SU-DHL-6 (cell line): ENCODE data around the gene MPZL1.

Experiments used
- EZH2phosphoT487 ChIP-seq: fragments of 200-600 bp; sonication (generic), shearing (Covaris generic); conservative IDR thresholded peaks from 2 replicates; pipeline ENCODE4 v1.6.1; 2018; ENCODE audit warnings: mild to moderate bottlenecking, antibody characterized with exemption, low read length, moderate library complexity, mixed read lengths
- TF ChIP-seq, protein P1 (sequence below): fragments of 200-600 bp; sonication (generic); IDR thresholded peaks from one replicate; pipeline ENCODE4 v1.5.1; 2017; ENCODE audit warnings: antibody characterized with exemption, mild to moderate bottlenecking, low read length, moderate library complexity; ENCODE audit not compliant: insufficient read depth, poor library complexity, severe bottlenecking

DNA sequence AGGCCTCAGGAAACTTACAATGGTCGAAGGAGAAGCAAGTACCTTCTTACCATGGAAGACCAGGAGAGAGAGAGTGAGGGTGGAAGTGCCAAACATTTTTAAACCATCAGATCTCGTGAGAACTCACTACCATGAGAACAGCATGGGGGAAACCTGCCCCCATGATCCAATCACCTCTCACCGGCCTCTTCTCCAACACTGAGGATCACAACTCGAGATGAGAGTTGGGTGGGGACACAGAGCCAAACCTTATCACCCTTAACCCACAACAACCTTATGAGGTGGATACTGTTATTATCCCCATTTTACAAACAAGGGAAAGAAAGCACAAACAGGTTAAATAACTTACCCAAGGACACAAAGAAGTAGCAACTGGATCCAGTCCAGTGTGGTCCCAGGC is 80.5 kb downstream of the MPZL1 start:
- TF ChIP-seq, protein P1, sequence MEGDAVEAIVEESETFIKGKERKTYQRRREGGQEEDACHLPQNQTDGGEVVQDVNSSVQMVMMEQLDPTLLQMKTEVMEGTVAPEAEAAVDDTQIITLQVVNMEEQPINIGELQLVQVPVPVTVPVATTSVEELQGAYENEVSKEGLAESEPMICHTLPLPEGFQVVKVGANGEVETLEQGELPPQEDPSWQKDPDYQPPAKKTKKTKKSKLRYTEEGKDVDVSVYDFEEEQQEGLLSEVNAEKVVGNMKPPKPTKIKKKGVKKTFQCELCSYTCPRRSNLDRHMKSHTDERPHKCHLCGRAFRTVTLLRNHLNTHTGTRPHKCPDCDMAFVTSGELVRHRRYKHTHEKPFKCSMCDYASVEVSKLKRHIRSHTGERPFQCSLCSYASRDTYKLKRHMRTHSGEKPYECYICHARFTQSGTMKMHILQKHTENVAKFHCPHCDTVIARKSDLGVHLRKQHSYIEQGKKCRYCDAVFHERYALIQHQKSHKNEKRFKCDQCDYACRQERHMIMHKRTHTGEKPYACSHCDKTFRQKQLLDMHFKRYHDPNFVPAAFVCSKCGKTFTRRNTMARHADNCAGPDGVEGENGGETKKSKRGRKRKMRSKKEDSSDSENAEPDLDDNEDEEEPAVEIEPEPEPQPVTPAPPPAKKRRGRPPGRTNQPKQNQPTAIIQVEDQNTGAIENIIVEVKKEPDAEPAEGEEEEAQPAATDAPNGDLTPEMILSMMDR, result no peak
- TF ChIP-seq EZH2phosphoT487, result no peak
